Activated CD8-positive, alpha-beta memory T cell treated with anti-CD3 and anti-CD28 coated beads, Interleukin-2, amount 50 U/mL, for 4 hours (primary cell): ENCODE measurements around the gene ZNF605.
A peak's percentile ranks its signal among the peaks of the same experiment; 100 is the strongest.
"Not testable (repeated sequence)": the region's sequence is repeated elsewhere in the genome, so short reads cannot be mapped to it uniquely, and the experiment has no call there.

Experiments used
- DNase-seq: peaks from one replicate; pipeline ENCODE4 v3.0.0-alpha.2; 2020

Gene ZNF605

GRCh38 chr12:132904718-132905328, 51.3 kb downstream of the ZNF605 start:
- peak; percentile 93 for DNase-seq

- DNase-seq = no peak
These were observed 57.1 kb downstream of the ZNF605 start for GRCh38 chr12:132899033-132899432.

GRCh38 chr12:132888852-132889251, 67.3 kb downstream of the ZNF605 start:
- DNase-seq = no peak

GRCh38 chr12:132887513-132888351, 68.4 kb downstream of the ZNF605 start, which contains the start of gene CHFR:
Gene CHFR, minus strand, starts transcription at chr12:132887605. Its CDS starts 277 bp downstream, at chr12:132887328.
- DNase-seq = peak; percentile 93

GRCh38 chr12:132886529-132887477, 69.3 kb downstream of the ZNF605 start:
- no peak for DNase-seq

- no peak for DNase-seq
These were observed 74.3 kb downstream of the ZNF605 start for GRCh38 chr12:132881818-132882217.

- not testable (repeated sequence) for DNase-seq
These were observed 81.5 kb downstream of the ZNF605 start for GRCh38 chr12:132874620-132875019.

GRCh38 chr12:132874175-132874574, 81.9 kb downstream of the ZNF605 start:
- DNase-seq = no peak

GRCh38 chr12:132873724-132874123, 82.4 kb downstream of the ZNF605 start:
- DNase-seq = no peak

GRCh38 chr12:132872975-132873421, 83.1 kb downstream of the ZNF605 start:
- DNase-seq = no peak

- no peak for DNase-seq
These were observed 83.8 kb downstream of the ZNF605 start for GRCh38 chr12:132872073-132872855.

GRCh38 chr12:132869551-132869950, 86.6 kb downstream of the ZNF605 start:
- no peak for DNase-seq
